Panc1 (cell line): ENCODE data around the gene CCDC57.

Experiments
- POLR2AphosphoS5 ChIP-seq: IDR thresholded peaks from 2 replicates; pipeline ENCODE4 v1.6.1; 2012; ENCODE audit warnings: mild to moderate bottlenecking, low read depth, low read length, moderate library complexity
- TF ChIP-seq, protein P1 (sequence below): fragments of 450-650 bp; IDR thresholded peaks from 2 replicates; pipeline ENCODE4 v1.5.1; 2017; ENCODE audit warnings: mild to moderate bottlenecking
- TF ChIP-seq, protein P2 (sequence below), 2 experiments: IDR thresholded peaks; 2 replicates each; pipeline ENCODE4 v1.6.1; 2011 to 2012; ENCODE audit warnings: low read depth in 2 of 2, control low read depth in 1 of 2, low read length in 1 of 2, mild to moderate bottlenecking in 1 of 2, moderate library complexity in 1 of 2; ENCODE audit not compliant: insufficient read depth in 1 of 2

- TF ChIP-seq, protein P1, sequence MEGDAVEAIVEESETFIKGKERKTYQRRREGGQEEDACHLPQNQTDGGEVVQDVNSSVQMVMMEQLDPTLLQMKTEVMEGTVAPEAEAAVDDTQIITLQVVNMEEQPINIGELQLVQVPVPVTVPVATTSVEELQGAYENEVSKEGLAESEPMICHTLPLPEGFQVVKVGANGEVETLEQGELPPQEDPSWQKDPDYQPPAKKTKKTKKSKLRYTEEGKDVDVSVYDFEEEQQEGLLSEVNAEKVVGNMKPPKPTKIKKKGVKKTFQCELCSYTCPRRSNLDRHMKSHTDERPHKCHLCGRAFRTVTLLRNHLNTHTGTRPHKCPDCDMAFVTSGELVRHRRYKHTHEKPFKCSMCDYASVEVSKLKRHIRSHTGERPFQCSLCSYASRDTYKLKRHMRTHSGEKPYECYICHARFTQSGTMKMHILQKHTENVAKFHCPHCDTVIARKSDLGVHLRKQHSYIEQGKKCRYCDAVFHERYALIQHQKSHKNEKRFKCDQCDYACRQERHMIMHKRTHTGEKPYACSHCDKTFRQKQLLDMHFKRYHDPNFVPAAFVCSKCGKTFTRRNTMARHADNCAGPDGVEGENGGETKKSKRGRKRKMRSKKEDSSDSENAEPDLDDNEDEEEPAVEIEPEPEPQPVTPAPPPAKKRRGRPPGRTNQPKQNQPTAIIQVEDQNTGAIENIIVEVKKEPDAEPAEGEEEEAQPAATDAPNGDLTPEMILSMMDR: no peak
- peak; percentile 41; the same call in 1 of the 2 replicates for TF ChIP-seq POLR2AphosphoS5
- TF ChIP-seq, protein P2, sequence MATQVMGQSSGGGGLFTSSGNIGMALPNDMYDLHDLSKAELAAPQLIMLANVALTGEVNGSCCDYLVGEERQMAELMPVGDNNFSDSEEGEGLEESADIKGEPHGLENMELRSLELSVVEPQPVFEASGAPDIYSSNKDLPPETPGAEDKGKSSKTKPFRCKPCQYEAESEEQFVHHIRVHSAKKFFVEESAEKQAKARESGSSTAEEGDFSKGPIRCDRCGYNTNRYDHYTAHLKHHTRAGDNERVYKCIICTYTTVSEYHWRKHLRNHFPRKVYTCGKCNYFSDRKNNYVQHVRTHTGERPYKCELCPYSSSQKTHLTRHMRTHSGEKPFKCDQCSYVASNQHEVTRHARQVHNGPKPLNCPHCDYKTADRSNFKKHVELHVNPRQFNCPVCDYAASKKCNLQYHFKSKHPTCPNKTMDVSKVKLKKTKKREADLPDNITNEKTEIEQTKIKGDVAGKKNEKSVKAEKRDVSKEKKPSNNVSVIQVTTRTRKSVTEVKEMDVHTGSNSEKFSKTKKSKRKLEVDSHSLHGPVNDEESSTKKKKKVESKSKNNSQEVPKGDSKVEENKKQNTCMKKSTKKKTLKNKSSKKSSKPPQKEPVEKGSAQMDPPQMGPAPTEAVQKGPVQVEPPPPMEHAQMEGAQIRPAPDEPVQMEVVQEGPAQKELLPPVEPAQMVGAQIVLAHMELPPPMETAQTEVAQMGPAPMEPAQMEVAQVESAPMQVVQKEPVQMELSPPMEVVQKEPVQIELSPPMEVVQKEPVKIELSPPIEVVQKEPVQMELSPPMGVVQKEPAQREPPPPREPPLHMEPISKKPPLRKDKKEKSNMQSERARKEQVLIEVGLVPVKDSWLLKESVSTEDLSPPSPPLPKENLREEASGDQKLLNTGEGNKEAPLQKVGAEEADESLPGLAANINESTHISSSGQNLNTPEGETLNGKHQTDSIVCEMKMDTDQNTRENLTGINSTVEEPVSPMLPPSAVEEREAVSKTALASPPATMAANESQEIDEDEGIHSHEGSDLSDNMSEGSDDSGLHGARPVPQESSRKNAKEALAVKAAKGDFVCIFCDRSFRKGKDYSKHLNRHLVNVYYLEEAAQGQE (IDR thresholded peaks at IDR 0.05; ENCODE audit: insufficient read depth in 1 of 2, low read depth in 2 of 2, low read length in 1 of 2): no peak
Observed at GRCh38 chr17:82097184-82097918, 115.3 kb downstream of the CCDC57 start.
